GM12878 (cell line): ENCODE measurements around the gene OPCML. TPM values are rescaled to one million over a fixed set of nuclear protein-coding genes. Genes with fewer than 3 reads are reported as not detected.

Source experiments
- ATAC-seq: fragments of 200-7000 bp; cut with Tn5 transposase; 3 replicates; pipeline ENCODE4 v1.9.1; 2020; ENCODE audit warnings: mild to moderate bottlenecking, moderate library complexity
- BruUV-seq: library from RNA; stranded (reverse); fragments of 400-500 nt; replicated peaks from 2 replicates; lab custom pipeline; 2021; lab: Mats Ljungman, UMichigan
- CTCF ChIA-PET: fragments of 300-600 bp; sonication (Branson Sonifier 250); formaldehyde crosslinking; extraction: SDS; loops from one replicate; lab custom pipeline; 2021; ENCODE audit warnings: inconsistent platforms; lab: Yijun Ruan, JAX
- POLR2A ChIA-PET: fragments of 350-600 bp; formaldehyde crosslinking; extraction: SDS; loops from one replicate; lab custom pipeline; 2021; ENCODE audit warnings: inconsistent platforms; lab: Charles Lee
- RAD21 ChIA-PET: fragments of 300-600 bp; sonication (Branson Sonifier 250); formaldehyde crosslinking; loops from one replicate; lab custom pipeline; 2023; ENCODE audit warnings: antibody characterized with exemption; ENCODE audit not compliant: unreplicated experiment; lab: Charles Lee
- SMC1A ChIA-PET: fragments of 300-600 bp; sonication (Branson Sonifier 250); formaldehyde crosslinking; loops from one replicate; lab custom pipeline; 2023; ENCODE audit not compliant: unreplicated experiment, uncharacterized antibody; lab: Charles Lee
- DNase-seq: peaks from one replicate; pipeline ENCODE4 v3.0.0-alpha.2; 2011; ENCODE audit warnings: low read depth, low spot score
- FAIRE-seq: peaks from 3 replicates; lab custom pipeline; 2011; peaks lifted over from hg19 to GRCh38; lab: Jason Lieb, UNC
- H2AFZ ChIP-seq: 2 replicates; pipeline ENCODE4 v1.6.0; 2011; ENCODE audit warnings: low read depth, low read length, control low read depth; ENCODE audit not compliant: control insufficient read depth
- H3K27ac ChIP-seq: 2 replicates; pipeline ENCODE4 v1.5.1; 2011; ENCODE audit warnings: control low read depth; ENCODE audit not compliant: control insufficient read depth, insufficient read depth
- H3K27me3 ChIP-seq, 2 experiments: replicated peaks in 1 of 2; 2 replicates each; pipeline versions ENCODE4 v1.6.0 to v1.6.1; 2011; ENCODE audit warnings: low read length in 1 of 2; ENCODE audit not compliant: control insufficient read depth in 2 of 2, insufficient read depth in 2 of 2
- H3K36me3 ChIP-seq, 2 experiments: 2 replicates each; pipeline ENCODE4 v1.5.1; 2011; ENCODE audit warnings: low read length in 1 of 2; ENCODE audit not compliant: control insufficient read depth in 2 of 2, insufficient read depth in 2 of 2
- H3K4me1 ChIP-seq: 2 replicates; pipeline ENCODE4 v1.6.1; 2011; ENCODE audit warnings: mild to moderate bottlenecking, low read length, moderate library complexity, mixed read lengths; ENCODE audit not compliant: control insufficient read depth, insufficient read depth
- H3K4me2 ChIP-seq: 2 replicates; pipeline ENCODE4 v1.6.0; 2011; ENCODE audit warnings: control low read depth; ENCODE audit not compliant: control insufficient read depth, insufficient read depth
- H3K4me3 ChIP-seq: fragments of 200-600 bp; sonication (generic); 2 replicates; pipeline ENCODE4 v1.5.1; 2016
- H3K79me2 ChIP-seq: 2 replicates; pipeline ENCODE4 v1.6.0; 2011; ENCODE audit warnings: low read length; ENCODE audit not compliant: control insufficient read depth, insufficient read depth
- H3K9ac ChIP-seq: 2 replicates; pipeline ENCODE4 v1.8.0; 2011; ENCODE audit warnings: low read length, control low read depth, mixed read lengths; ENCODE audit not compliant: control insufficient read depth, insufficient read depth
- H3K9me3 ChIP-seq: replicated peaks from 3 replicates; pipeline ENCODE4 v1.5.1; 2011; ENCODE audit warnings: mild to moderate bottlenecking, low read length; ENCODE audit not compliant: control insufficient read depth, insufficient read depth
- H4K20me1 ChIP-seq: 2 replicates; pipeline ENCODE4 v1.6.0; 2011; ENCODE audit not compliant: control insufficient read depth, insufficient read depth
- BCL11A ChIP-seq: IDR thresholded peaks from 2 replicates; pipeline ENCODE4 v1.6.1; 2011; ENCODE audit warnings: low read depth, low read length
- BHLHE40 ChIP-seq, 2 experiments: fragments of 450-650 bp in 1 of 2; IDR thresholded peaks; 2 replicates each; pipeline ENCODE4 v1.6.1; 2011 to 2017; ENCODE audit warnings: low read depth in 2 of 2, borderline replicate concordance in 1 of 2, improper control_type of control experiment in 1 of 2, low read length in 1 of 2, mild to moderate bottlenecking in 1 of 2
- CHD1 ChIP-seq: IDR thresholded peaks from 2 replicates; pipeline ENCODE4 v1.6.1; 2012; ENCODE audit warnings: low read depth, low read length, improper control_type of control experiment
- ESRRA ChIP-seq: IDR thresholded peaks from 2 replicates; pipeline ENCODE4 v1.6.1; 2012; ENCODE audit warnings: mild to moderate bottlenecking, low read length, improper control_type of control experiment
- RAD21 ChIP-seq: IDR thresholded peaks from 2 replicates; pipeline ENCODE4 v1.6.1; 2011; ENCODE audit warnings: mild to moderate bottlenecking, low read depth, low read length, moderate library complexity; ENCODE audit not compliant: insufficient read depth
- RAD51 ChIP-seq: fragments of 450-650 bp; IDR thresholded peaks from 2 replicates; pipeline ENCODE4 v1.6.1; 2016; ENCODE audit warnings: moderate library complexity, mild to moderate bottlenecking, inconsistent platforms
- TARDBP ChIP-seq: IDR thresholded peaks from 2 replicates; pipeline ENCODE4 v1.6.1; 2016; ENCODE audit warnings: borderline replicate concordance
- ZNF274 ChIP-seq: IDR thresholded peaks from one replicate; pipeline ENCODE4 v1.8.0; 2011; ENCODE audit not compliant: insufficient read length, insufficient read depth
- ZNF384 ChIP-seq: IDR thresholded peaks from 2 replicates; pipeline ENCODE4 v1.6.1; 2012; ENCODE audit warnings: low read depth, mild to moderate bottlenecking, low read length, improper control_type of control experiment, borderline replicate concordance
- WGBS: methylation state at CpG from one replicate; pipeline ENCODE4 v1.1.6; 2016; ENCODE audit warnings: low lambda C conversion rate; ENCODE audit not compliant: insufficient replicate concordance, insufficient coverage; ENCODE audit errors: missing lambda C conversion rate; 5-methylcytosine and 5-hydroxymethylcytosine counted together
- in situ Hi-C: fragments of 300-500 bp; cut with MboI; formaldehyde crosslinking; loops from 9 replicates; pipeline ENCODE4 v1.14.3; 2018; ENCODE audit warnings: mixed read lengths
- intact Hi-C: fragments of 100-400 bp; cut with micrococcal nuclease; formaldehyde crosslinking; loops from one replicate; pipeline ENCODE4 v1.14.2; 2022; ENCODE audit not compliant: unreplicated experiment
- polyA plus RNA-seq, 11 experiments: library from polyadenylated mRNA; depleted of rRNA in 4 of 11; unstranded in 6 of 11; stranded (reverse) in 5 of 11; fragments of >200 nt; fragmentation: Nextera tagmentation in 4 of 11; fragmentation: Illumina TruSeq in 1 of 11; extraction: Ambion mirVana in 4 of 11; extraction: Trizol in 1 of 11; gene quantifications; 1 replicate in 1 of 11; 2 replicates in 10 of 11; pipeline versions ENCODE4 v1.2.1 to v1.2.3, GENCODE V29; 2011 to 2016; ENCODE audit warnings: inconsistent platforms in 2 of 11, missing spikeins in 2 of 11, low read depth in 1 of 11
- total RNA-seq, 4 experiments: library from RNA; depleted of rRNA in 3 of 4; stranded (reverse); fragments of >200 nt in 3 of 4; fragmentation: Illumina TruSeq in 1 of 4; extraction: Trizol in 1 of 4; gene quantifications; 2 replicates each; pipeline versions ENCODE4 v1.2.1 to v1.2.3, GENCODE V29; 2013 to 2021
- TF ChIP-seq, protein P1 (sequence below): IDR thresholded peaks from 2 replicates; pipeline ENCODE4 v1.6.1; 2012; ENCODE audit warnings: low read depth, low read length, improper control_type of control experiment
- TF ChIP-seq, protein P2 (sequence below), 3 experiments: IDR thresholded peaks in 2 of 3; conservative IDR thresholded peaks in 1 of 3; 2 replicates each; pipeline ENCODE4 v1.5.1; 2011; ENCODE audit warnings: low read depth in 3 of 3, low read length in 3 of 3, mild to moderate bottlenecking in 3 of 3, control low read depth in 2 of 3, moderate library complexity in 2 of 3, inconsistent platforms in 1 of 3, mixed read lengths in 1 of 3; ENCODE audit not compliant: control insufficient read depth in 2 of 3, insufficient read depth in 1 of 3; ENCODE audit errors: extremely low read depth in 1 of 3

OPCML gene
- total and polyA plus RNA-seq, 10 of the 15 experiments (the other 5 are each of a cell fraction or from before 2014, with no cell fraction given) = 0.84 TPM; not detected in 9

DNA sequence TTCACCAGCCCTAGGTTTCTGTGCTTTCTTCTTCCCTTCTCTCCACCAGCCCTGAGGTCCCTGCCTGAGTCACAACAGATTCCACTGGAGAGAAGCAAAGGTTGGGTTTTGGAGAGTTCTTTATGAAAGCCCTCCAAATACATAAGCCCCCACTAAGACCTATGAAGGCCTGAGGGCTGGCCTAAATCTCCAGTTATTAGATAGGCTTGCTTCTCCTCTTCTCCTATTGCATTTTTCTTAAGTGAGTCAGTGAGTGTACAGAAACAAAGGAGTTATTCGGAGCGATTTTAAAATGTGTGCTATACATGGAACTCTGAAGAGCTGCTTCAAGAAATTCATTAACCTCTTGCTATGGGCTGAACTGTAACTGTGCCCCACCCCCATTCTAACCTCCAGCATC is 1057.3 kb downstream of the OPCML start:
- BruUV-seq = no TSS peak
- Histone ChIP-seq H3K4me1 (no peaks in the 10 kb centered on the region), H3K9me3 (no peaks in the 10 kb centered on the region), H3K4me2 (no peak overlapping the region), H4K20me1 (no peaks in the 10 kb centered on the region), H2AFZ (no peak overlapping the region), H3K27me3 (no peaks in the 10 kb centered on the region; a peak in 1 of 4 replicates), H3K9ac (no peak overlapping the region), H3K27ac (no peak overlapping the region), H3K36me3 (no peaks in the 10 kb centered on the region), H3K79me2 (no peaks in the 10 kb centered on the region), H3K4me3 (no peak overlapping the region)
- SMC1A ChIA-PET = no interaction called here
- POLR2A ChIA-PET = no interaction called here
- in situ Hi-C loops (no loop called here), intact Hi-C loops (no loop called here)
- CTCF ChIA-PET = no interaction called here
- no peak for FAIRE-seq
- RAD21 ChIA-PET = no interaction called here
- no peak for ATAC-seq
- TF ChIP-seq ZNF274 (no peak), BHLHE40 (IDR thresholded peaks at IDR 0.05; ENCODE audit: borderline replicate concordance in 1 of 2, low read depth in 2 of 2, low read length in 1 of 2) (no peak), TARDBP (no peak), RAD51 (no peak)
- DNase-seq = no peak
- WGBS = 61% methylated on average over 2 of the region's 2 CpGs

DNA sequence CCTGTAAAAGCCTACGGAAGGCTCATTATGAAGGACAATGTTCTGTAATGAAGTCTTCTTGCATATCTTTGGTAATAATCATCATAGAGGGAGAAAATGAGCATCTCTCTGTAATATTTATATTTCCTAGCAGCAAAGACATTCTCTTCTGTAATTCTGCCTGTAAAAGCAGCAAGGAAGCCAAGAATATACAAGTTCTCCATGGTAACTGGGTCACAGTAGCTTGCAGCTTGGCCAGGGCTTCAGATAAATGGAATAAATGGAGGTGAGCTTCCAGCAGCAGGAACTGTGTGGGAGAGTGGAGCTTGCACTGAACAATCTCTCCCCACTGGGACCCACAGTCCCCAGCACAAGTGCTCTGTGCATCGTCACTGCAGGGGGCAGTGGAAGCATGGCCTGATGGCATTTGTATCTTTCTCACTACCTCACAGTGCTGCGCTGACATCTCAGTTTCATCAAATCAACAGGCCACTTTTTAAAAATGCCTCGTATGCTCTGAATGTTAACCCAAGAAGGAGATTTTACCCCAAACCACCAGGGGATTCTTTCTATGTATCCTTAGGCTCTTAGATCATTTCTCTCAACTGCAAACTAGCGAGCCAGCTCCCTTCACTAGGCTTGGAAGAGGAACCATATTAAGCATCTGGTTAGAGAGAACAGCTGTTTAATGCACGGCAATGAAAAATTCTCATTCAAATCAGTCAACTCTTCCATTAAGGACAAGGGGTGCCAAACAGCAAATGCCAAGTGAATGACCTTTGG is 1059.7 kb downstream of the OPCML start:
- Histone ChIP-seq H3K4me2 (no peak overlapping the region), H3K9ac (no peak overlapping the region), H3K9me3 (no peaks in the 10 kb centered on the region), H3K27ac (no peak overlapping the region), H3K36me3 (no peaks in the 10 kb centered on the region), H2AFZ (no peak overlapping the region), H4K20me1 (no peaks in the 10 kb centered on the region), H3K4me3 (no peak overlapping the region), H3K27me3 (no peaks in the 10 kb centered on the region; a peak in 1 of 4 replicates), H3K79me2 (no peaks in the 10 kb centered on the region), H3K4me1 (no peaks in the 10 kb centered on the region)
- FAIRE-seq (no peak), DNase-seq (no peak), ATAC-seq (no peak)
- BruUV-seq = no TSS peak
- WGBS = 7% methylated on average over 6 of the region's 6 CpGs
- intact Hi-C loops = no loop called here
- ChIA-PET RAD21 (no interaction called here), CTCF (interaction anchor here (0.8 to 1.2 kb wide), 2 partner anchors 467 to 468 kb away, joined by 3 to 5 read pairs; no protein-coding TSS in a partner anchor), SMC1A (no interaction called here), POLR2A (interaction anchor here (0.6 kb wide), 1 partner anchor 810 kb away, joined by 3 read pairs; no protein-coding TSS in a partner anchor)
- no peak for TF ChIP-seq BCL11A
- TF ChIP-seq ESRRA = no peak
- peak; percentile 47; the same call in 1 of the 2 replicates for TF ChIP-seq RAD21
- TF ChIP-seq ZNF384 = no peak
- TF ChIP-seq, protein P1, sequence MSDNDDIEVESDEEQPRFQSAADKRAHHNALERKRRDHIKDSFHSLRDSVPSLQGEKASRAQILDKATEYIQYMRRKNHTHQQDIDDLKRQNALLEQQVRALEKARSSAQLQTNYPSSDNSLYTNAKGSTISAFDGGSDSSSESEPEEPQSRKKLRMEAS = no peak
- TF ChIP-seq CHD1 = no peak
- TF ChIP-seq, protein P2, sequence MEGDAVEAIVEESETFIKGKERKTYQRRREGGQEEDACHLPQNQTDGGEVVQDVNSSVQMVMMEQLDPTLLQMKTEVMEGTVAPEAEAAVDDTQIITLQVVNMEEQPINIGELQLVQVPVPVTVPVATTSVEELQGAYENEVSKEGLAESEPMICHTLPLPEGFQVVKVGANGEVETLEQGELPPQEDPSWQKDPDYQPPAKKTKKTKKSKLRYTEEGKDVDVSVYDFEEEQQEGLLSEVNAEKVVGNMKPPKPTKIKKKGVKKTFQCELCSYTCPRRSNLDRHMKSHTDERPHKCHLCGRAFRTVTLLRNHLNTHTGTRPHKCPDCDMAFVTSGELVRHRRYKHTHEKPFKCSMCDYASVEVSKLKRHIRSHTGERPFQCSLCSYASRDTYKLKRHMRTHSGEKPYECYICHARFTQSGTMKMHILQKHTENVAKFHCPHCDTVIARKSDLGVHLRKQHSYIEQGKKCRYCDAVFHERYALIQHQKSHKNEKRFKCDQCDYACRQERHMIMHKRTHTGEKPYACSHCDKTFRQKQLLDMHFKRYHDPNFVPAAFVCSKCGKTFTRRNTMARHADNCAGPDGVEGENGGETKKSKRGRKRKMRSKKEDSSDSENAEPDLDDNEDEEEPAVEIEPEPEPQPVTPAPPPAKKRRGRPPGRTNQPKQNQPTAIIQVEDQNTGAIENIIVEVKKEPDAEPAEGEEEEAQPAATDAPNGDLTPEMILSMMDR (IDR thresholded peaks at IDR 0.05 in 2 of 3, conservative IDR thresholded peaks at IDR 0.05 in 1 of 3; ENCODE audit: control insufficient read depth in 2 of 3, extremely low read depth in 1 of 3, insufficient read depth in 1 of 3, low read depth in 3 of 3, low read length in 3 of 3) = peak in 1 of 3 experiments; percentile 7; a peak in 1 of 6 replicates
- in situ Hi-C loops = no loop called here
